ENCODE results near the gene MAGEF1.

DNA sequence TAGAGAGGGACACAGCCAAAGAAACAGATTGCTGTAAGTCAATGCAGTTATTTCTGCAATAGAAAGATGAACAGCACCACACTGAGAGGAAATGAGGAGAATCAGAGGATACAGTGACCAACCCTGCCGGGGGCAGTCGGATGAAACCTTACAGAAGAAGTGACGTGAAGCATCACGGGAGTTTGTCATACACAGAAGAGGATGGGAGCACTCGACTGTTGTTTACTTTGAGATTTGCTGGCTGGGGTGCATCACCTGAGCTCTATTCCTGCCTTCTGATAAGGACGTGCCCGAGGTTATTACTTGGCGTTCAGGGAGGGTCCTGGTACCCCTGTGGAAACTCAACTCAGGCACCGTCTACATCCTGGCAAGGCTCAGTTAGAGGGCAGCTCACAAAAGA, 45.4 kb downstream of the MAGEF1 start:
- TF ChIP-seq TAF1 (IDR thresholded peaks at IDR 0.05; ENCODE audit: low read depth, low read length) (no peak), YY1 (IDR thresholded peaks at IDR 0.05; ENCODE audit: low read depth, low read length) (no peak), SP2 (IDR thresholded peaks at IDR 0.05; ENCODE audit: low read length) (no peak), POLR2AphosphoS5 (IDR thresholded peaks at IDR 0.05; ENCODE audit: low read depth, low read length) (no peak), RAD21 (IDR thresholded peaks at IDR 0.05 in 1 of 2, conservative IDR thresholded peaks at IDR 0.05 in 1 of 2; ENCODE audit: low read depth in 2 of 2, low read length in 2 of 2) (no peak), EP300 (IDR thresholded peaks at IDR 0.05; ENCODE audit: borderline replicate concordance in 1 of 2, low read depth in 2 of 2, low read length in 2 of 2) (no peak), SRF (IDR thresholded peaks at IDR 0.05; ENCODE audit: low read depth, low read length) (no peak), JUND (IDR thresholded peaks at IDR 0.05; ENCODE audit: low read length) (no peak), KDM1A (IDR thresholded peaks at IDR 0.05; ENCODE audit: borderline replicate concordance, low read length) (no peak), TCF12 (IDR thresholded peaks at IDR 0.05; ENCODE audit: low read depth, low read length) (no peak), NRF1 (IDR thresholded peaks at IDR 0.05; ENCODE audit: low read depth, low read length) (no peak)
- TF ChIP-seq, protein P1, sequence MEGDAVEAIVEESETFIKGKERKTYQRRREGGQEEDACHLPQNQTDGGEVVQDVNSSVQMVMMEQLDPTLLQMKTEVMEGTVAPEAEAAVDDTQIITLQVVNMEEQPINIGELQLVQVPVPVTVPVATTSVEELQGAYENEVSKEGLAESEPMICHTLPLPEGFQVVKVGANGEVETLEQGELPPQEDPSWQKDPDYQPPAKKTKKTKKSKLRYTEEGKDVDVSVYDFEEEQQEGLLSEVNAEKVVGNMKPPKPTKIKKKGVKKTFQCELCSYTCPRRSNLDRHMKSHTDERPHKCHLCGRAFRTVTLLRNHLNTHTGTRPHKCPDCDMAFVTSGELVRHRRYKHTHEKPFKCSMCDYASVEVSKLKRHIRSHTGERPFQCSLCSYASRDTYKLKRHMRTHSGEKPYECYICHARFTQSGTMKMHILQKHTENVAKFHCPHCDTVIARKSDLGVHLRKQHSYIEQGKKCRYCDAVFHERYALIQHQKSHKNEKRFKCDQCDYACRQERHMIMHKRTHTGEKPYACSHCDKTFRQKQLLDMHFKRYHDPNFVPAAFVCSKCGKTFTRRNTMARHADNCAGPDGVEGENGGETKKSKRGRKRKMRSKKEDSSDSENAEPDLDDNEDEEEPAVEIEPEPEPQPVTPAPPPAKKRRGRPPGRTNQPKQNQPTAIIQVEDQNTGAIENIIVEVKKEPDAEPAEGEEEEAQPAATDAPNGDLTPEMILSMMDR (IDR thresholded peaks at IDR 0.05; ENCODE audit: control extremely low read depth in 1 of 3, insufficient read depth in 1 of 3, low read depth in 1 of 3, low read length in 3 of 3), result no peak
- TF ChIP-seq, protein P2, sequence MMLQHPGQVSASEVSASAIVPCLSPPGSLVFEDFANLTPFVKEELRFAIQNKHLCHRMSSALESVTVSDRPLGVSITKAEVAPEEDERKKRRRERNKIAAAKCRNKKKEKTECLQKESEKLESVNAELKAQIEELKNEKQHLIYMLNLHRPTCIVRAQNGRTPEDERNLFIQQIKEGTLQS (IDR thresholded peaks at IDR 0.05; ENCODE audit: insufficient read depth, low read depth, low read length), result no peak
